ENCODE data around the gene CSRP1.
A peak's percentile ranks its signal among the peaks of the same experiment; 100 is the strongest.
"Not testable (repeated sequence)": the region's sequence is repeated elsewhere in the genome, so short reads cannot be mapped to it uniquely, and the experiment has no call there.

CSRP1 gene

DNA sequence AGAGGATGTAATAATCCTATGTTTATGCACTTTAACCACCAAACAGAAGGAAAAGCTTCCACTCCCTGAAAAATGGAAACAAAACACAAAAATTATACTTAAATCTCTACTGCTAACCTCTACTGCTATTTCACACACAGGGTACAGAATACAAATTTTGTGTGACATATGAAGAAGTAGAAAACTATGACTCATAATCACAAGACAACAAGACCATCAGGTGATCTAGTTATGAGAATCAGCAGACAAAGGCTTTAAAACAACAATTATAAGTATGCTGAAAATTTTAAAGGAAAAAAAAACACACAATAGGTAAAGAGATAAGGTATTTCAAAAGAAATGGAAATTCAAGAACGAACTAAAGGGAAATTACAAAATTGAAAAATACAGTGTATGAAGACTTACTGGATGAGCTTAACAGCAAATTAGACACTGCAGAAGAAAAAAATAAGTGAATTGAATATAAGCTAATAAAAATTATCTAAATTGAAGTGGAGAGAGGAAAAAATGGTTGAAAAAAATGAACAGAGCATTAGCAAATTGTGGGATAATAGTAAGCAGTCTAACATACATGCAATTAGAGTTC, 18.4 kb upstream of the CSRP1 start:
- ChIA-PET POLR2A (ENCODE audit: low non-redundant PET) (no interaction called here), CTCF (interaction anchor here (0.5 to 2.1 kb wide), 5 partner anchors 9 to 124 kb away, joined by 3 to 6 read pairs (median 4); no protein-coding TSS in a partner anchor)
- no peak for DNase-seq (ENCODE audit: low spot score)
- no peak overlapping the region for H3K27ac ChIP-seq
- TF ChIP-seq, protein P1, sequence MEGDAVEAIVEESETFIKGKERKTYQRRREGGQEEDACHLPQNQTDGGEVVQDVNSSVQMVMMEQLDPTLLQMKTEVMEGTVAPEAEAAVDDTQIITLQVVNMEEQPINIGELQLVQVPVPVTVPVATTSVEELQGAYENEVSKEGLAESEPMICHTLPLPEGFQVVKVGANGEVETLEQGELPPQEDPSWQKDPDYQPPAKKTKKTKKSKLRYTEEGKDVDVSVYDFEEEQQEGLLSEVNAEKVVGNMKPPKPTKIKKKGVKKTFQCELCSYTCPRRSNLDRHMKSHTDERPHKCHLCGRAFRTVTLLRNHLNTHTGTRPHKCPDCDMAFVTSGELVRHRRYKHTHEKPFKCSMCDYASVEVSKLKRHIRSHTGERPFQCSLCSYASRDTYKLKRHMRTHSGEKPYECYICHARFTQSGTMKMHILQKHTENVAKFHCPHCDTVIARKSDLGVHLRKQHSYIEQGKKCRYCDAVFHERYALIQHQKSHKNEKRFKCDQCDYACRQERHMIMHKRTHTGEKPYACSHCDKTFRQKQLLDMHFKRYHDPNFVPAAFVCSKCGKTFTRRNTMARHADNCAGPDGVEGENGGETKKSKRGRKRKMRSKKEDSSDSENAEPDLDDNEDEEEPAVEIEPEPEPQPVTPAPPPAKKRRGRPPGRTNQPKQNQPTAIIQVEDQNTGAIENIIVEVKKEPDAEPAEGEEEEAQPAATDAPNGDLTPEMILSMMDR (conservative IDR thresholded peaks at IDR 0.05; ENCODE audit: low read depth), result no peak

DNA sequence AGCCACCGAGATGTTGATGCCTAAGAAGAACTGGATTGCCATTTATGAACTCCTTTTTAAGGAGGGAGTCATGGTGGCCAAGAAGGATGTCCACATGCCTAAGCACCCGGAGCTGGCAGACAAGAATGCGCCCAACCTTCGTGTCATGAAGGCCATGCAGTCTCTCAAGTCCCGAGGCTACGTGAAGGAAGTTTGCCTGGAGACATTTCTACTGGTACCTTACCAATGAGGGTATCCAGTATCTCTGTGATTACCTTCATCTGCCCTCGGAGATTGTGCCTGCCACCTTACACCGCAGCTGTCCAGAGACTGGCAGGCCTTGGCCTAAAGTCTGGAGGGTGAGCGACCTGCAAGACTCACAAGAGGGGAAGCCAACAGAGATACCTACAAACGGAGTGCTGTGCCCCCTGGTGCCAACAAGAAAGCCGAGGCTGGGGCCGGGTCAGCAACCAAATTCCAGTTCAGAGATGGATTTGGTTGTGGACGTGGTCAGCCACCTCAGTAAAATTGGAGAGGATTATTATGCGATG, 13.2 kb upstream of the CSRP1 start:
- CTCF ChIA-PET, result interaction anchor here (0.5 to 1.1 kb wide), 3 partner anchors 20 to 260 kb away, joined by 3 read pairs; no protein-coding TSS in a partner anchor
- H3K27ac ChIP-seq; POLR2A ChIA-PET (ENCODE audit: low non-redundant PET); DNase-seq (ENCODE audit: low spot score): not testable (repeated sequence)

DNA sequence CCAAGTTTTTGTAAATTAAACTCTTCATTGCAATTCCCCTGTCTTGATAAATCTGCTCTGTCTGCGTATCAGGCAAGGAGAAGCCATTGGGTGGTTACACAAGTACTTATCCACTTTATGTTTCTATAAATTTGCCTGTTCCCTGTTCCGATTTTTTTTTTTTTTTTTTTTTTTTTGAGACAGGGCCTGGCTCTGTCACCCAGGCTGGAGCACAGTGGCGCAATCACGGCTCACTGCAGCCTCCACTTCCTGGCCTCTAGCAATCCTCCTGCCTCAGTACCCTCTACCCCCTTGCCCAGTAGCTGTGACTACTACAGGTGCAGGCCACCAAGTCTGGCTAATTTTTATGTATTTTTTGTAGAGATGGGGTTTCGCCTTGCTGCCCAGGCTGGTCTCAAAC, 11.1 kb upstream of the CSRP1 start:
- ChIA-PET CTCF (interaction anchor here (0.6 to 14.7 kb wide), 8 partner anchors 14 to 749 kb away, joined by 3 to 464 read pairs (median 4); no protein-coding TSS in a partner anchor), POLR2A (ENCODE audit: low non-redundant PET) (interaction anchor here (0.7 to 1.0 kb wide), 3 partner anchors 13 to 22 kb away, joined by 3 to 8 read pairs (median 3); no protein-coding TSS in a partner anchor)
- no peak overlapping the region for H3K27ac ChIP-seq
- no peak for DNase-seq (ENCODE audit: low spot score)
- TF ChIP-seq, protein P1 (conservative IDR thresholded peaks at IDR 0.05; ENCODE audit: low read depth), result no peak

DNA sequence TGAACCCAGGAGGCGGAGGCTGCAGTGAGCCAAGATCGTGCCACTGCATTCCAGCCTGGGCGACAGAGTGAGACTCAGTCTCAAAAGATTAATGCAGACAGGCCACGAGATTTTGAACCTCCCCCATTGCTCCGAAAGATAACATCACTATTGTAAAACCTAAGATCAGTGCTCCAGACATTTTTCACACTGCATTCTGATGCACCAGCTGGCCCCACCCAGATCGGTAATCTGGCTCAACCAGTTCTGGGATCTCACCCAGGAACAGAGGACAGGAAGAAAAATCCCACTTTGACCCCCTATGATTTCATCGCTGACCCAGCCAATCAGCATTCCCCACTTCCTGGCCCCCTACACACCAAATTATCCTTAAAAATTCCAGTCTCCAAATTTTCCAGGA, 10.7 kb upstream of the CSRP1 start:
- TF ChIP-seq, protein P1 (conservative IDR thresholded peaks at IDR 0.05; ENCODE audit: low read depth), result no peak
- peak overlapping the region; percentile 8; the same call in 1 of the 2 replicates for H3K27ac ChIP-seq
- ChIA-PET POLR2A (ENCODE audit: low non-redundant PET) (interaction anchor here (0.9 to 1.0 kb wide), 2 partner anchors 12 to 14 kb away, joined by 3 read pairs; no protein-coding TSS in a partner anchor), CTCF (interaction anchor here (0.6 to 14.7 kb wide), 8 partner anchors 15 to 749 kb away, joined by 3 to 464 read pairs (median 4); no protein-coding TSS in a partner anchor)
- DNase-seq (ENCODE audit: low spot score), result peak; percentile 80

DNA sequence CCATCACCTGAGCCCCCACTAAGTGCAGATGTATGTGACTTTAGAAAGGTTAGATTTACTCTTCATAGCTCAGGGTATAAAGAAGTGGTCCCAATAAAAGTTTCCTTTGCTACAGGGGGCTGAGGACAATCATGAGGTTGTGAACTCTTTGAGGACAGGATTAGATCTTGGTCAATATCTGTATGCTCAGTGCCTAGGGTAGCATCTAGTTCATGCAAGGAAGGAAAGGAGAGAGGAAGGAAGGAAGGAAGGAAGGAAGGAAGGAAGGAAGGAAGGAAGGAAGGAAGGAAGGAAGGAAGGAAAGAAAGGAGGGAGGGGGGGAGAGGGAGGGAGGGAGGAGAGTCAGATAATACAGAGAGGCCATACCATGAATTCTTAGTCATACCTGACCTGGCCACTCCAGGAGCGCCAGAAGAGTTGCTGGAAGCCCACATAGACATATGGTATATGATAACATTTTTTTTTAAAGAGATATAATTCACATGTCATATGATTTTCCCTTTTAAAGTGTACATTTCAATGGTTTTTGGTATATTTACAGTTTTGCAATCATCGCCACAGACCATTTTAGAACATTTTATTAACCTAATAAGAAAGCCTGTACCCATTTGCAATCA, 9.7 kb upstream of the CSRP1 start:
- H3K27ac ChIP-seq, result no peak overlapping the region
- ChIA-PET CTCF (interaction anchor here (0.6 to 14.7 kb wide), 7 partner anchors 9 to 561 kb away, joined by 3 to 464 read pairs (median 6); no protein-coding TSS in a partner anchor), POLR2A (ENCODE audit: low non-redundant PET) (interaction anchor here (0.9 kb wide), 1 partner anchor 35 kb away, joined by 4 read pairs; no protein-coding TSS in a partner anchor)
- no peak for DNase-seq (ENCODE audit: low spot score)
- TF ChIP-seq, protein P1 (conservative IDR thresholded peaks at IDR 0.05; ENCODE audit: low read depth), result no peak

DNA sequence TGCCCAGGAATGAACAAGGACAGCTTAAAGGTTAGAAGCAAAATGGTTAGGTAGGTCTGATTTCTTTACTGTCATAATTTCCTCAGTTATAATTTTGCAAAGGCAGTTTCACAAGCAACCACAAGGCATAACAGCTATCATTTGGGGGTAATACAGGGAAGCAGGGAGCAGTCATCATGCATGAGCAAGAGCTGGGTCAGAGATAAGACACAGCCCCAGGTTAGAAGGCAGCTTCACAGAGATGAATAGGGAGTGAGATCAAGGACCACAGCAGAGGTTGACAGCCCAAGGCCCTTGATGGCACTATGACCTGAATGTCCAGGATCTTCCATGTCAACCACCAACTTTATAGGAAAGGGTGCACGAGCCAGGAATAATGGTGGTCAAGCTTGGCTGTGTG, 9.0 kb upstream of the CSRP1 start:
- no peak overlapping the region for H3K27ac ChIP-seq

More for the DNA sequence above, 9.0 kb upstream of the CSRP1 start:
- no peak for DNase-seq (ENCODE audit: low spot score)
- ChIA-PET POLR2A (ENCODE audit: low non-redundant PET) (interaction anchor here (0.6 to 0.9 kb wide), 2 partner anchors 34 to 68 kb away, joined by 4 to 9 read pairs; no protein-coding TSS in a partner anchor), CTCF (interaction anchor here (0.6 to 14.7 kb wide), 6 partner anchors 9 to 562 kb away, joined by 3 to 464 read pairs (median 5); no protein-coding TSS in a partner anchor)
- TF ChIP-seq, protein P1 (conservative IDR thresholded peaks at IDR 0.05; ENCODE audit: low read depth), result no peak
